GM21515 (cell line): ENCODE data around the gene CBY1.

Experiments used
- ATAC-seq: cut with Tn5 transposase; IDR thresholded peaks from one replicate; pipeline ENCODE4 v1.9.1; 2021; ENCODE audit not compliant: unreplicated experiment

Gene CBY1

DNA sequence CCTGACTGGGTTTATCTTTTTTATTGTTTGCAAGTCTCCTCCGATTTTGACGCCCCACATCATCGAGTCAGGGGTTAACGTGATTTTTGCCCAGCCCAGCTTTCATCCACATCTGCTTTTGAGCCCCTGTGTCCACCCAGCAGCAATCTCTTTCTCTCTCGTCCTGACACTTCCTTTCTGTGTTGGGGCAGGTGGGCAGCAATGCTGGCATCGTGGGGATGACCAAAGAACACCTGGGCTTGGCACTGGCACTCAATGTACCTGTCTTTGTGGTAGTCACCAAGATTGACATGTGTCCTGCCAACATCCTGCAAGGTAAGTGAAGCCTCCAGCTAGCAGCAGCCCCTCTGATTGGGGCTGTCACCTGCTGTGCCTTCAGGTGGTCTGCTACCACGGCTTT, 65.1 kb downstream of the CBY1 start:
- ATAC-seq = no peak
